Suprapubic skin (tissue), 4 donors: ENCODE results near the gene OSBPL6.

Experiments
- EP300 ChIP-seq: sonication (generic); formaldehyde crosslinking; IDR thresholded peaks from one replicate; pipeline ENCODE4 v1.6.1; 2017; ENCODE audit warnings: antibody characterized with exemption
- POLR2A ChIP-seq, 2 donors: fragments of 450-650 bp; IDR thresholded peaks; one replicate each; pipeline ENCODE4 v1.6.1; 2017; ENCODE audit warnings: antibody characterized with exemption in 2 of 2, mild to moderate bottlenecking in 2 of 2, moderate library complexity in 2 of 2
- POLR2AphosphoS5 ChIP-seq, 3 donors: sonication (generic); formaldehyde crosslinking; IDR thresholded peaks; one replicate each; pipeline ENCODE4 v1.6.1; 2017; ENCODE audit warnings: antibody characterized with exemption in 3 of 3
- TF ChIP-seq, protein P1 (sequence below), 2 donors: fragments of 200-600 bp in 1 of 2; fragments of 450-650 bp in 1 of 2; sonication (generic) in 1 of 2; IDR thresholded peaks; one replicate each; pipeline ENCODE4 v1.5.1; 2016 to 2019; ENCODE audit warnings: antibody characterized with exemption in 2 of 2, mild to moderate bottlenecking in 1 of 2, moderate library complexity in 1 of 2

DNA sequence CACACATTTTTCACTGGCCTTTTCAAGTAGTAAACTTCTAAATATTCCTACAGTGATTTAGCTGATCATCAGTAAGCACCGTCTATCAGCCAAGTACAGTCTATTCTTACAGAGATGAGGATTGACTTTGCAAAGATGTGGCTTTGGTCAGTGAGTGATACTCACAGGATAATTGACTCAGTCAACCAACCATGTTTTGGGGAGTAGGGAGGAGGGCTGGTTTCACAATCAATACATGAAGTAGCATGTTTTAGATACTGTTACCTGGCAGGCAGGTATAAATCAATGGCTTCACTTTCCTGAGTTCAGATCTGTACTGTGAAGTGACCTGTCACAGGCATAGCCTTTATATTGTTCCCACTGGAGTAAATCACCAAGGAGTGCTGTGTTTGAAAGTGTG is 27.2 kb downstream of the OSBPL6 start:
- no peak for TF ChIP-seq POLR2AphosphoS5 (IDR thresholded peaks at IDR 0.05)
- TF ChIP-seq, protein P1, sequence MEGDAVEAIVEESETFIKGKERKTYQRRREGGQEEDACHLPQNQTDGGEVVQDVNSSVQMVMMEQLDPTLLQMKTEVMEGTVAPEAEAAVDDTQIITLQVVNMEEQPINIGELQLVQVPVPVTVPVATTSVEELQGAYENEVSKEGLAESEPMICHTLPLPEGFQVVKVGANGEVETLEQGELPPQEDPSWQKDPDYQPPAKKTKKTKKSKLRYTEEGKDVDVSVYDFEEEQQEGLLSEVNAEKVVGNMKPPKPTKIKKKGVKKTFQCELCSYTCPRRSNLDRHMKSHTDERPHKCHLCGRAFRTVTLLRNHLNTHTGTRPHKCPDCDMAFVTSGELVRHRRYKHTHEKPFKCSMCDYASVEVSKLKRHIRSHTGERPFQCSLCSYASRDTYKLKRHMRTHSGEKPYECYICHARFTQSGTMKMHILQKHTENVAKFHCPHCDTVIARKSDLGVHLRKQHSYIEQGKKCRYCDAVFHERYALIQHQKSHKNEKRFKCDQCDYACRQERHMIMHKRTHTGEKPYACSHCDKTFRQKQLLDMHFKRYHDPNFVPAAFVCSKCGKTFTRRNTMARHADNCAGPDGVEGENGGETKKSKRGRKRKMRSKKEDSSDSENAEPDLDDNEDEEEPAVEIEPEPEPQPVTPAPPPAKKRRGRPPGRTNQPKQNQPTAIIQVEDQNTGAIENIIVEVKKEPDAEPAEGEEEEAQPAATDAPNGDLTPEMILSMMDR (IDR thresholded peaks at IDR 0.05), result no peak
- TF ChIP-seq EP300, result no peak
- no peak for TF ChIP-seq POLR2A (IDR thresholded peaks at IDR 0.05)
